PC-3 (cell line): ENCODE data around the gene CCN6. TPM values are rescaled to one million over a fixed set of nuclear protein-coding genes. Genes with fewer than 3 reads are reported as not detected.
"Not testable (repeated sequence)": the region's sequence is repeated elsewhere in the genome, so short reads cannot be mapped to it uniquely, and the experiment has no call there.

Experiments
- ATAC-seq: fragments of 200-7000 bp; cut with Tn5 transposase; 2 replicates; pipeline ENCODE4 v1.9.1; 2020; ENCODE audit warnings: mild to moderate bottlenecking, moderate library complexity
- BruUV-seq: library from RNA; stranded (reverse); fragments of 400-500 nt; replicated peaks from 2 replicates; lab custom pipeline; 2021; lab: Mats Ljungman, UMichigan
- CTCF ChIA-PET: fragments of 300-600 bp; sonication (Branson Sonifier 250); formaldehyde crosslinking; loops from one replicate; lab custom pipeline; 2022; ENCODE audit warnings: antibody characterized with exemption; lab: Charles Lee
- POLR2A ChIA-PET: fragments of 300-600 bp; sonication (Branson Sonifier 250); formaldehyde crosslinking; loops from one replicate; lab custom pipeline; 2022; ENCODE audit warnings: antibody characterized with exemption; ENCODE audit not compliant: unreplicated experiment; lab: Charles Lee
- DNase-seq: peaks from one replicate; pipeline ENCODE4 v3.0.0-alpha.2; 2015
- H2AFZ ChIP-seq: fragments of 300-600 bp; sonication (generic); 2 replicates; pipeline ENCODE4 v1.6.0; 2016; ENCODE audit warnings: antibody characterized with exemption, low read length
- H3F3A ChIP-seq: fragments of 300-600 bp; sonication (generic); one replicate; pipeline ENCODE4 v1.6.0; 2017; ENCODE audit warnings: antibody characterized with exemption, low read length, control low read depth, mild to moderate bottlenecking; ENCODE audit not compliant: unreplicated experiment
- H3K27ac ChIP-seq: fragments of 300-600 bp; sonication (generic); 2 replicates; pipeline ENCODE4 v1.5.1; 2016; ENCODE audit warnings: mild to moderate bottlenecking, low read length
- H3K27me3 ChIP-seq: fragments of 300-600 bp; sonication (generic); 2 replicates; pipeline ENCODE4 v1.6.1; 2016; ENCODE audit warnings: low read length, mixed read lengths
- H3K36me3 ChIP-seq: fragments of 300-600 bp; sonication (generic); 2 replicates; pipeline ENCODE4 v1.6.1; 2016; ENCODE audit warnings: low read depth, mixed run types, low read length, mixed read lengths
- H3K4me1 ChIP-seq: fragments of 300-600 bp; sonication (generic); 2 replicates; pipeline ENCODE4 v1.5.1; 2016; ENCODE audit warnings: low read length; ENCODE audit not compliant: insufficient read depth
- H3K4me2 ChIP-seq: fragments of 300-600 bp; sonication (generic); 2 replicates; pipeline ENCODE4 v1.6.0; 2016; ENCODE audit warnings: low read length
- H3K4me3 ChIP-seq: fragments of 300-600 bp; sonication (generic); 2 replicates; pipeline ENCODE4 v1.5.1; 2016; ENCODE audit warnings: mild to moderate bottlenecking, low read length, mixed read lengths
- H3K79me2 ChIP-seq: fragments of 300-600 bp; sonication (generic); 2 replicates; pipeline ENCODE4 v1.6.1; 2017; ENCODE audit warnings: low read length, mixed read lengths
- H3K9ac ChIP-seq: fragments of 300-600 bp; sonication (generic); 2 replicates; pipeline ENCODE4 v1.6.0; 2016; ENCODE audit warnings: mild to moderate bottlenecking, low read length
- H3K9me2 ChIP-seq: fragments of 300-600 bp; sonication (generic); replicated peaks from 2 replicates; pipeline ENCODE4 v1.6.1; 2016; ENCODE audit warnings: mixed run types, low read length, mixed read lengths
- H3K9me3 ChIP-seq: fragments of 300-600 bp; sonication (generic); 2 replicates; pipeline ENCODE4 v1.6.1; 2016; ENCODE audit warnings: low read length, mixed read lengths
- H4K20me1 ChIP-seq: fragments of 300-600 bp; sonication (generic); 2 replicates; pipeline ENCODE4 v1.6.1; 2016; ENCODE audit warnings: low read length, mixed read lengths
- CTCF ChIP-seq: fragments of 300-600 bp; sonication (generic); conservative IDR thresholded peaks from 2 replicates; pipeline ENCODE4 v1.5.1; 2017; ENCODE audit warnings: antibody characterized with exemption, low read depth, mild to moderate bottlenecking, low read length
- EZH2 ChIP-seq: fragments of 300-600 bp; sonication (generic); IDR thresholded peaks from one replicate; pipeline ENCODE4 v1.6.1; 2017; ENCODE audit warnings: antibody characterized with exemption, mild to moderate bottlenecking, low read length; ENCODE audit not compliant: unreplicated experiment
- EZH2phosphoT487 ChIP-seq: fragments of 300-600 bp; sonication (generic); IDR thresholded peaks from 2 replicates; pipeline ENCODE4 v1.6.1; 2018; ENCODE audit warnings: mild to moderate bottlenecking, antibody characterized with exemption, low read length, borderline replicate concordance
- intact Hi-C: fragments of 100-400 bp; cut with micrococcal nuclease; formaldehyde crosslinking; loops from 2 replicates; pipeline ENCODE4 v1.9.0; 2023
- total RNA-seq: library from RNA; depleted of rRNA; stranded (reverse); fragments of >200 nt; gene quantifications from 2 replicates; pipeline ENCODE4 v1.2.3, GENCODE V29; 2014

The CCN6 gene
- total RNA-seq, 1 experiment from 2014 or later = not detected

GRCh38 chr6:112044196-112044595 is 9.7 kb upstream of the CCN6 start:
- POLR2A ChIA-PET = no interaction called here
- ATAC-seq = no peak
- Histone ChIP-seq H3K9me3 (no peaks in the 10 kb centered on the region), H3K4me1 (peaks cover 16% of the 10 kb centered on the region), H3K27ac (no peak overlapping the region), H2AFZ (no peak overlapping the region), H3K79me2 (no peaks in the 10 kb centered on the region), H3F3A (no peaks in the 10 kb centered on the region), H3K9me2 (no peaks in the 10 kb centered on the region), H3K9ac (no peak overlapping the region), H4K20me1 (no peaks in the 10 kb centered on the region), H3K36me3 (no peaks in the 10 kb centered on the region), H3K4me3 (no peak overlapping the region), H3K4me2 (no peak overlapping the region), H3K27me3 (no peaks in the 10 kb centered on the region)
- no TSS peak for BruUV-seq
- DNase-seq = no peak
- intact Hi-C loops = loop anchor here (5.0 to 10.0 kb wide), 2 partner anchors 47 to 559 kb away; partner anchors contain the start of gene REV3L
- CTCF ChIA-PET = no interaction called here
- TF ChIP-seq CTCF = no peak
- TF ChIP-seq EZH2phosphoT487 = no peak
- no peak for TF ChIP-seq EZH2

- H2AFZ ChIP-seq = no peak overlapping the region
- TF ChIP-seq EZH2phosphoT487 = no peak
- TF ChIP-seq EZH2 = no peak
- no peak for TF ChIP-seq CTCF
- H3K4me1 ChIP-seq = peaks cover 14% of the 10 kb centered on the region
- H4K20me1 ChIP-seq = no peaks in the 10 kb centered on the region
- H3K9ac ChIP-seq = no peak overlapping the region
- H3K36me3 ChIP-seq = no peaks in the 10 kb centered on the region
- no peaks in the 10 kb centered on the region for H3K9me2 ChIP-seq
- ATAC-seq = no peak
- H3K9me3 ChIP-seq = no peaks in the 10 kb centered on the region
- BruUV-seq = no TSS peak
- CTCF ChIA-PET = interaction anchor here (0.6 kb wide), 1 partner anchor 1660 kb away, joined by 4 read pairs; no protein-coding TSS in a partner anchor
- no peak overlapping the region for H3K4me2 ChIP-seq
- intact Hi-C loops = loop anchor here (5.0 to 10.0 kb wide), 2 partner anchors 48 to 560 kb away; partner anchors contain the start of gene REV3L
- H3F3A ChIP-seq = no peaks in the 10 kb centered on the region
- no peaks in the 10 kb centered on the region for H3K27me3 ChIP-seq
- H3K27ac ChIP-seq = no peak overlapping the region
- POLR2A ChIA-PET = no interaction called here
- no peak overlapping the region for H3K4me3 ChIP-seq
- H3K79me2 ChIP-seq = no peaks in the 10 kb centered on the region
- DNase-seq = no peak
Measured at GRCh38 chr6:112044856-112045255, 9.0 kb upstream of the CCN6 start.

GRCh38 chr6:112047523-112047922 is 6.4 kb upstream of the CCN6 start:
- BruUV-seq, H3K9ac ChIP-seq, POLR2A ChIA-PET, H2AFZ ChIP-seq, H4K20me1 ChIP-seq, H3K4me3 ChIP-seq, ATAC-seq, H3F3A ChIP-seq, H3K9me3 ChIP-seq, H3K9me2 ChIP-seq, H3K36me3 ChIP-seq, H3K27ac ChIP-seq, H3K79me2 ChIP-seq, H3K4me2 ChIP-seq, DNase-seq, H3K4me1 ChIP-seq, H3K27me3 ChIP-seq, CTCF ChIA-PET: not testable (repeated sequence)
- intact Hi-C loops = loop anchor here (10.0 kb wide), 1 partner anchor 563 kb away; the partner anchor contains the start of gene REV3L
